Measurements from ENCODE around the gene PRPF31.
A peak's percentile ranks its signal among the peaks of the same experiment; 100 is the strongest.

The PRPF31 gene

DNA sequence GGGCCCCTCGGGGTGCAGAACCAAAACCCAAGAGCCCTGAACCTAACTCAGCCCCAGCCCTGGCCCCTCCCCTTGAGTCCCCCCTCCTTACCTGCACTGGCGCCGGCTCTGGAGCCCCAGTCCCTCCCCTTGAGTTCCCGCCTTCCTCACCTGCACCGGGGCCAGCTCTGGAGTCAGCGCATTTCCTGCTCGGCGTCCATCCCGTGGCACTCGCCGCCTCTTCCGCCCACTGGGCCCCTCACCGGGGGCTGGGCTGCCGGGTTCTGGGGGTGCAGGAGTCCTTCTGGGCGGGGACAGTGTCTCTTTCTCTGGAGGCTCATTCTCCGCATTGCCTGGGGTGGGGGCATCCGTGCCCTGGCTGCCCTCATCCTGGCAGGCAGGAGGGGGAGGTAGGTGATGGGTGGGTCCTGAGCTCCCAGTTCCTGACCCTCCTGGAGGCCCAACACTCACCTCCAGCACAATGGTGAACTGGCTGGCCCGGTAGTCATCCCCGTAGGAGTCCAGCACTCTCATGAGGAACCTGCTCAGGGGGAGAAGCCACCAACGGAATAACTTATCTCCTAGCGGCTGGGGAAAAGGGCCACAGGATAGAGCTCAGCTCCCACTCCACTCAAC is 7.6 kb upstream of the PRPF31 start:
- no peak for DNase-seq

DNA sequence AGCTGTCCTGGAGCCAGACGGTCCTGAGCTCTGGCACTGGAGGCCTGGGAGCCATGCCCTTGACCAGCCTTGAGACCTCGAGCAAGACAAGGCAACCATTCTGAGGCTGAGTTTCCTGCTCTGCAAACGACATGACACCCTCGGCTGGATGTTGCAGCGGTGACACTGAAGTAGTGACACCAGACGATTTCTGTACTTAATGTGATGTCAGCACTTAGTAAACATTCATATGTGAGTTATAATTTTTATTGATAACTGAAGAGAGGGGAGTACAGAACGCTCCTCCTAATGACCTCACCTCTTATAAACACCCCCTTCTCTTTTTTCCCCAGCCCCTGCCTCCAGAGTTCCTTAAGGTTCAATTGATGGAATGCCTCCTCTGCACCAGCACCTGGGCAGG is 7.1 kb upstream of the PRPF31 start:
- DNase-seq: no peak

GRCh38 chr19:54109651-54110050 is 5.9 kb upstream of the PRPF31 start:
- DNase-seq: no peak

GRCh38 chr19:54114340-54115108 is 1.0 kb upstream of the PRPF31 start:
- no peak for DNase-seq

- DNase-seq: no peak
Measured at GRCh38 chr19:54121259-54121658, 5.7 kb downstream of the PRPF31 start.

- DNase-seq: no peak
Measured at GRCh38 chr19:54123682-54124081, 8.1 kb downstream of the PRPF31 start.

GRCh38 chr19:54124393-54124792 is 8.8 kb downstream of the PRPF31 start:
- no peak for DNase-seq

GRCh38 chr19:54125713-54126112 is 10.2 kb downstream of the PRPF31 start:
- no peak for DNase-seq

GRCh38 chr19:54127688-54128440 is 12.3 kb downstream of the PRPF31 start:
- DNase-seq: no peak

- DNase-seq: no peak
Measured at GRCh38 chr19:54128441-54128725, 12.8 kb downstream of the PRPF31 start.

GRCh38 chr19:54128796-54129616 is 13.5 kb downstream of the PRPF31 start:
- DNase-seq: no peak

DNA sequence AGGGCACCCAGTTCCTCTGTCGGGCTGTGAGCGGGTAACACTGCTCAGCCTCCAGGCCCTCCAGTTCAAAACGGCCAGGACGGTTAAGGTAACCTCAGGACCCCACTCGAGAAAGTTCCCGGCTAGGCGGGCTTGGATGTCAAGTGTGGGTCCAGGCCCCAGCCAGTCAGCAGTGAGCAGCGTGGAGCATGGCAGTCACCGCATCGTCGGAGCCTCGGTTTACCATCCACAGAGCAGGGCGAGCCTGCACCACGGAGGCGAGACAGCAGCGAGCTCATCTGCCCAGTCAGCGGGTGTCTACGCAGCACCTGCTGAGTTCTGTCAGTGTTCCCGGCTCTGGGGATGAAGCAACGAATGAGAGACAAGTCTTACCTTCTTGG is 14.1 kb downstream of the PRPF31 start:
- no peak for DNase-seq

- no peak for DNase-seq
Measured at GRCh38 chr19:54133312-54133956, 17.9 kb downstream of the PRPF31 start.

- DNase-seq: no peak
Measured at GRCh38 chr19:54133957-54134590, 18.5 kb downstream of the PRPF31 start.

DNA sequence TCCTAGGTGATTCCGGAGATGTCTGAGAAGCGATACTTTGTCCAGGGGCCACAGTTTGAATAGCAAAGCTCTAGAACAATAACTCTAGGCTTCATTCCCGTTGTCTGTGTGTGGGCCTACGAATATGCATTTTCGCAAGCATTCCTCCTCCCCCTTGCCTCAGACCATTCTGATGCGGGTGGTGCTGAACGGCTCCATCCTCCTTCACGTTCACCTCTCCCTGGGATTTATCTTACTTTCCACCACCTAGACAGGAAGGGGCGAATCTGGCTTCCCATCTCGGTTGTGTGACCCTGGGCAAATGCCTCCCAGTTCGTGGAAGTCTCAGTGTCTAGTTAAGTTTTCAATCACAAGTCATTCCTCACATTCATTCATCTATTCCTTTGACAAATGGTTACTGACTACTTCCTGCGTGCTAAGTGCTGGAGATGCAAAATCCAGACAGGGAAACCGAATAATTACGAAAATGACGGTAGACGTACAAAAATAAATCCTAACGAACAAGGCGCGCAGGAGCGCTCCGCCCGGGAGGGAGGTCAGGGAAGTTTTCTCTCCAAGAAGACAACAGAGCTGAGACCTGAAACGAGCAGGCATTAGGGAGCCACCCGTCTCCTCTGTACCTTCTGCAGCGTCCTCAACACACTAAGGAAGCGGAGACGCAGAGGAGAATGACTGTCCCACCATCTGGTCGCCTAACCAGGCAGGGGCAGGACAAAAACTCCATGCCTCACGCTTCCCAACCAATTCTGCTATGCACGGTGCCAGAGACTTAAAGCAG is 20.7 kb downstream of the PRPF31 start:
- no peak for DNase-seq

DNA sequence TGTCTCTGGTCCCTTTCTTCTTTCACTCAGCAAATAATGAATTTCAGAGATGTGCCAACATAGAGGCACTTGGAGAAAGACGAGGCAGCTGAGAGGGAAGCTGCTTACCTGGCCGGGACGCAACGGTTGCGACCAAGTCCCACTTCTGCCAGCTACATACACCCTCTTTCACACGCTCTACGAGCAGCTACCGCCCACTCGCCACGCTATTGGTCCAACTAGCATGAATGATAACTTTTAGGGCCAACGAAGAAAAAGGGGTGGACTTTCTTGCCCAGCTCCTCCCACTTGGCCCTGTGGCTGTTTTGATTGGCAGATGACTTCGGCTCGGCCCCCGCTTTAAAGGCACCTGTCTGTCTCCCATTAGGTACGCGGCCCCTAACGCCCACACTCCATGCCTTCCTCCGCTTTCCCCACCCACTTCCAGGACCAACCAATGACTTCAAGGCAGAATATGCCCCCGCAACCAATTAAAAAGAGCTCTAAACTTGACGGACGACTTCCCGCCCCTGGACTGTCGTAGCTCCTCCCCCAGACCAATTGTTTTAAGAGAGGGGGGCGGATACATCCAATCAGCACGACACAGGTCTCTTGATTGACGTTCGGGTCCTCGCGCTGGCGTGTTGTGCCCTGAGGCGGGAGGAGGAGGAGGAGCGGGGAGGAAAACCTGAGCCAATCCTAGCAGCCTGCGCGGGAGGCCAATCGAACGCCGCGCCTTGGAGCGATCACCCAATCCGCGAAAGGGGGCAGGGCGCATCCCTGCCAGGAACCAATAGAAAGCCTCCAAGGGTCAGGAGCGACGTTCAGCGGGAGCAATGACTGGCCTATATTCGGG is 21.5 kb downstream of the PRPF31 start:
- peak; percentile 100 for DNase-seq

GRCh38 chr19:54137699-54138488 is 22.3 kb downstream of the PRPF31 start, which contains the start of gene CNOT3:
Gene CNOT3, plus strand, starts transcription at chr19:54137762. Its CDS starts 5,217 bp downstream, at chr19:54142979.
- DNase-seq: no peak

DNA sequence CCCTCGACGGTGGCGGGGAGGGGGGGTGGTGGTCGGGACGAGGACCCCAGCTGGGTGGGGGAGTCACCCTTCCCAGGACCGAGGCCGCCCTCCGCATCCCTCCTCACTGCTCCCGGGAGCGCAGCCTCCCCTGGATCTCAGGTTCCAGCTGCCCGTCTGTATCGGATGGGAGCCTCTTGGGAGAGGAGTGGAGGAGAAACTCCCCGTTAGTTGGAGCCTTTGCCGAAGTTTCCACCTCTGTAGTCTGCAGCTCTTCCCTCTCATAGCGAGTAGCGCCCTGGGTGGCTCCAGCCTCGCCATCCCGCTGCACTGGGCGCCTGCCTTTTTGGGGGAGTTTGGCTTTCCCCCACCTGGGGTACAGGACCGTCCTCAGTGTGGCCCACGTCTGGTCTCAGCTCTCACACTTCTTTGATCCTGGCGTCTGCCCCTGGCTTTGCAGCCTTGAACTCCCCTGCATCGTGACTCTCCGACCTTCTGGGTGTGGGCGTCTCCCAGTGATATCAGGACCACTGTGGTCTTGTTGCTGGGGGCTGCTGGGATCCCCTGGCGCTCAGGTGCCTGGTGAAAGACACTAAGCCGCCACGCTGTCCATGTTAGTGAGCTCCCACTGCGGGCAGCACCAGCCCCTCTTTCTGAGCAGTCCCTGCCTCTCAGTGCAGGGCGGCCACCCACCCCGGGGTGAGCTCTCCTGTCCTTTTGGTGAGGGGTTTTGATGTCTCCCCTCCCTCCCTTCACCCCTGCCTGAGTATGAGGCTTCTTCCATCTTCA is 23.1 kb downstream of the PRPF31 start:
- DNase-seq: no peak

GRCh38 chr19:54141356-54141755 is 25.8 kb downstream of the PRPF31 start:
- no peak for DNase-seq

Data from amniotic stem cell (primary cell).